HG02571 (cell line): Measurements from ENCODE around the gene UBE3A.

Experiments used
- ATAC-seq: cut with Tn5 transposase; IDR thresholded peaks from one replicate; pipeline ENCODE4 v1.9.1; 2021; ENCODE audit warnings: mild to moderate bottlenecking, moderate library complexity; ENCODE audit not compliant: unreplicated experiment

Gene UBE3A

GRCh38 chr15:25335279-25335678 is 103.5 kb downstream of the UBE3A start:
- ATAC-seq = no peak

DNA sequence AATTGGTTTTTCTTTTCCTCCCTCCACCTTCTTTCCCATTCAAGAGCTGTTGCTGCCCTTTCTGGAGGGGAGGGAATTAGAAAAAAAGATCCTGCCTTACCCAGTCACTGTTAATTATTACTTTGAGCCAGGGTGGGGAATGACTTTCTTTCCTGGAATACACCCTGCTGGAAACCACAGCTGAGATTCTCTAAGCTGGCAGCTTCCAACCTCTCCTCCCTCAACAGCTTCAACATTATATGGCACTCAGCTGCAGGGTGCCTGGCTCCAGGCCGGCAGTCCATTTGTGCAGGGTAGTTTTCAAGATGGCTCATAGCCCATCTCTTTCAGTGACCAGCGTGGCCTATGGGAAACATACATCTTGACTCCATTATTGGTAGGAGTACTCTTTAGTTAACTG is 105.8 kb downstream of the UBE3A start:
- no peak for ATAC-seq

- no peak for ATAC-seq
Observed at GRCh38 chr15:25332306-25332705, 106.5 kb downstream of the UBE3A start.

DNA sequence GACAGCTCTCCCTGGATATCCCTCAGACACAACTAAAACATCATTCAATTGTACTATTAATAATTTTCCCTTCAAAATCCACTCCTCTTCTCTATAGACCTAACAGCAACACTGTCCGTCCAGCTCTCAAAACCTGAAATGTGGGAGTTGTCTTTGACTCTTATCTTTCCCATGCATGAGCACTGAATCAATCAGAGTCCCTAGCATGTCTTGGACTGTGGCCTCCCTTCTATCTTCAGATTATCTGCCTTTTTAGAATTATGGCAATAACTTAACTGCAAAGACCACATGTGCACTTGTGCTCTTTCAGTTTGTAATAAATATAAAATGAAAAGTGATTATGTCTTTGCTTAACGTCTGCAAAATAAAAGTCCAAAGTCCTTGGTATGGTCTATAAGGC is 107.0 kb downstream of the UBE3A start:
- ATAC-seq = no peak

DNA sequence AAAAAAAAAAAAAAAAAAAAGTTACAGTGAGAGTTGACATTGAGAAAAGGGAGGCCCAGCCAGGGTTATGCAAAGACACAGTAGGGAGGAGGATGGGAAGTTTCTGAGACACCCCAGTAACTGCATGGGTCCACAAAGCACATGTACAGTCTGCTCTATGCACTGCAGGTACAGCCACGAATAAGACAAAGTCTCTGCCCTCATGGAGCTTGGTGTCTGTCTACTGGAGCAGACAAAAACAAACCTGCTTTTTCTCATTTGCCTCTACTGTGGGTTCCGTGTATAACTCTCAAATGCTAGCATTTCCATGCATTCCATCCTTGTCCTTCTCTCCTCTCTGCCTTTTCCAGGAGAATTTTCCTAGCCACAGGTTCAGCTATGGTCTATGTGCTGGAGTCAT is 107.4 kb downstream of the UBE3A start:
- ATAC-seq = no peak

DNA sequence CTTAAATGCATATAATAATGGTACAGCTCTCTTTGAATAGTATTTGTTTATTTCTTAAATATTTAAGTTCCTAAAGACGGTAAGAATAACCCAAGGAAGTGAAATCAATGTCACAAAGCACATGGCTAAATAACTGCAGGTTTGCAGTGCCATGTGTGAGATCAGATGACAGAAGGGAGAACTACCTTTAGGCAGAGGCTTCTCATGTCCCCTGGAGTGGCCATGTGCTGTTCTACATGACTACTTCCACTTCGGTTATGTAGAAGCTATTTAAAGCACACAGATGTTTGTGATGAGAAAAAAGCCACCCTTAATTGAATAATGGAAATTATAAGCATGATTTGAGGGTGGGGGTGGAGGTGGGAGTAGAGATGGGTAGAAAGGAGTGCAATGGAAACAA is 109.1 kb downstream of the UBE3A start:
- no peak for ATAC-seq

DNA sequence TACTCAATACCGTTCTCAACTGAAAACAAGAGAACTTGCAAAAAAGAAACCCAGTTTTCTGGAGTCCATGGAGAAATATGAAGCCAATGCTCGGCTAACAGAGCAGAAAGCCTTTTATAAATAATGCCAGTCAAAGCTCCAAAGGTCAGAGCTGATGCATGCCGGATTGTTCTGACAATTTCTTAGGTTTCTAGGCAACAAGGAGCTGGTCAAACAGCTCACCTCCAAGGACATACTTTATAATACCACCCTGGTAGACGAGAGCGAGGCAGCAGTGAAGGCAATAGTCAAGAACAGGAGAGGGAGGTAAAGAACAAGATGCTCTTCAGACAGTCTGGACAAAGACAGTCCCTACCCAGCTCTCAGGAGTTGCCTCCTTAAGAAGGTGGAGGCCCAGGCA is 111.1 kb downstream of the UBE3A start:
- no peak for ATAC-seq

DNA sequence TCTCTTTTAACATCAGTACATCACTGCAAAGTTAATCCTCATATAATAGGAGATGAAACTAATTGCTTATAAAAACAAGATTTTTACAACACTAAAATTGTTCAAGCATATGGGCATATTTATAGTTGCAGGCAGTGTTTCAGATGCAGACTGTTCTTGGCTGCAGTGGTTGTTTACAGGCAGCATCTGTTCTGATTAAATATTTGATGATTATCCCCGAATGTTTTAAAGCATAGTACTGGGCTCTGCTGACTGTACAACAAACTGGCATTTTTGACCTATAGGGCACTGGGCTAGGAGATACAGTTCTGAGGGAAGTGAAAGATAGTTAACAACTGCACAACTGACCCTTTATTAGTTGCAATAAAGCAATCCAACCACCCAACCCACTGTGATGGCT is 113.6 kb downstream of the UBE3A start:
- no peak for ATAC-seq

- ATAC-seq = no peak
Observed at GRCh38 chr15:25323420-25323819, 115.4 kb downstream of the UBE3A start.

- ATAC-seq = no peak
Observed at GRCh38 chr15:25287823-25288222, 151.0 kb downstream of the UBE3A start.
